HEK293T (cell line): ENCODE measurements around the gene OXER1.

Experiments used
- CTCF ChIA-PET: fragments of 350-600 bp; formaldehyde crosslinking; extraction: SDS; loops from one replicate; lab custom pipeline; 2021; ENCODE audit warnings: antibody characterized with exemption, inconsistent platforms; lab: Yijun Ruan, JAX
- POLR2A ChIA-PET: fragments of 350-600 bp; formaldehyde crosslinking; extraction: SDS; loops from one replicate; lab custom pipeline; 2020; ENCODE audit warnings: antibody characterized with exemption, inconsistent platforms; lab: Yijun Ruan, JAX
- DNase-seq: peaks from one replicate; pipeline ENCODE4 v3.0.0; 2012; ENCODE audit warnings: mixed read lengths; ENCODE audit errors: extremely low spot score
- ARNT ChIP-seq: fragments of 450-650 bp; IDR thresholded peaks from 2 replicates; pipeline ENCODE4 v1.6.1; 2017; ENCODE audit warnings: mild to moderate bottlenecking
- BHLHE40 ChIP-seq: fragments of 450-650 bp; IDR thresholded peaks from 2 replicates; pipeline ENCODE4 v1.6.1; 2016; ENCODE audit warnings: mild to moderate bottlenecking, moderate library complexity, borderline replicate concordance
- CTBP1 ChIP-seq: fragments of 450-650 bp; IDR thresholded peaks from 2 replicates; pipeline ENCODE4 v1.6.1; 2016; ENCODE audit warnings: borderline replicate concordance
- ELF4 ChIP-seq: fragments of 450-650 bp; IDR thresholded peaks from 2 replicates; pipeline ENCODE4 v1.6.1; 2017; ENCODE audit warnings: antibody characterized with exemption
- FOXA1 ChIP-seq: fragments of 450-650 bp; IDR thresholded peaks from 2 replicates; pipeline ENCODE4 v1.6.1; 2016; ENCODE audit warnings: mild to moderate bottlenecking
- FOXK2 ChIP-seq: fragments of 450-650 bp; IDR thresholded peaks from 2 replicates; pipeline ENCODE4 v1.6.1; 2016; ENCODE audit warnings: mild to moderate bottlenecking
- FOXM1 ChIP-seq: fragments of 450-650 bp; IDR thresholded peaks from 2 replicates; pipeline ENCODE4 v1.6.1; 2017; ENCODE audit warnings: mild to moderate bottlenecking, borderline replicate concordance
- HDGF ChIP-seq: fragments of 450-650 bp; IDR thresholded peaks from 2 replicates; pipeline ENCODE4 v1.6.1; 2017; ENCODE audit warnings: antibody characterized with exemption, borderline replicate concordance
- L3MBTL2 ChIP-seq: fragments of 450-650 bp; conservative IDR thresholded peaks from 2 replicates; pipeline ENCODE4 v1.6.1; 2016; ENCODE audit warnings: mild to moderate bottlenecking
- LEF1 ChIP-seq: fragments of 450-650 bp; IDR thresholded peaks from 2 replicates; pipeline ENCODE4 v1.6.1; 2017; ENCODE audit warnings: mild to moderate bottlenecking, borderline replicate concordance
- NFRKB ChIP-seq: fragments of 450-650 bp; IDR thresholded peaks from 2 replicates; pipeline ENCODE4 v1.6.1; 2016; ENCODE audit warnings: mild to moderate bottlenecking, moderate library complexity
- PKNOX1 ChIP-seq: fragments of 450-650 bp; IDR thresholded peaks from 2 replicates; pipeline ENCODE4 v1.6.1; 2016
- SP1 ChIP-seq: fragments of 450-650 bp; IDR thresholded peaks from 2 replicates; pipeline ENCODE4 v1.6.1; 2017
- SUZ12 ChIP-seq: fragments of 450-650 bp; IDR thresholded peaks from 2 replicates; pipeline ENCODE4 v1.6.1; 2016; ENCODE audit warnings: mild to moderate bottlenecking
- TARDBP ChIP-seq: fragments of 450-650 bp; IDR thresholded peaks from 2 replicates; pipeline ENCODE4 v1.6.1; 2016
- ZNF384 ChIP-seq: fragments of 450-650 bp; IDR thresholded peaks from 2 replicates; pipeline ENCODE4 v1.6.1; 2016

Gene OXER1

GRCh38 chr2:42796427-42797248 is 32.7 kb upstream of the OXER1 start:
- TF ChIP-seq CTBP1 (no peak), BHLHE40 (no peak), HDGF (no peak), FOXM1 (no peak), FOXK2 (no peak), ARNT (no peak), FOXA1 (no peak), TARDBP (no peak), SUZ12 (no peak), ZNF384 (no peak), L3MBTL2 (no peak), NFRKB (no peak), ELF4 (no peak), LEF1 (no peak), SP1 (no peak), PKNOX1 (no peak)
- DNase-seq, result no peak
- ChIA-PET CTCF (no interaction called here), POLR2A (interaction anchor here (0.7 kb wide), 1 partner anchor 14 kb away, joined by 3 read pairs; no protein-coding TSS in a partner anchor)

- ChIA-PET CTCF (no interaction called here), POLR2A (interaction anchor here (0.7 kb wide), 1 partner anchor 15 kb away, joined by 3 read pairs; no protein-coding TSS in a partner anchor)
- TF ChIP-seq FOXA1 (no peak), BHLHE40 (no peak), NFRKB (no peak), FOXK2 (no peak), SP1 (no peak), FOXM1 (no peak), ELF4 (no peak), PKNOX1 (no peak), ARNT (no peak), TARDBP (no peak), HDGF (no peak)
- no peak for DNase-seq
Observed at GRCh38 chr2:42795841-42796301, 31.9 kb upstream of the OXER1 start.

GRCh38 chr2:42795275-42795674 is 31.3 kb upstream of the OXER1 start:
- TF ChIP-seq FOXK2 (no peak), FOXM1 (no peak), BHLHE40 (no peak), SUZ12 (no peak), PKNOX1 (no peak), NFRKB (no peak), LEF1 (no peak), FOXA1 (no peak), HDGF (no peak), L3MBTL2 (no peak), ZNF384 (no peak), ARNT (no peak), ELF4 (no peak)
- ChIA-PET POLR2A (no interaction called here), CTCF (no interaction called here)
- no peak for DNase-seq

- CTCF ChIA-PET, result no interaction called here
- TF ChIP-seq TARDBP (no peak), PKNOX1 (no peak), FOXK2 (no peak), NFRKB (no peak), ARNT (no peak), SUZ12 (no peak), BHLHE40 (no peak), ELF4 (no peak), ZNF384 (no peak), FOXA1 (no peak), HDGF (no peak), FOXM1 (no peak), SP1 (no peak), L3MBTL2 (no peak), LEF1 (no peak), CTBP1 (no peak)
- DNase-seq, result no peak
- POLR2A ChIA-PET, result no interaction called here
Observed at GRCh38 chr2:42794271-42795046, 30.5 kb upstream of the OXER1 start.
